GM10266 (cell line): ENCODE results near the gene MYO5B.
"Not testable (repeated sequence)": the region's sequence is repeated elsewhere in the genome, so short reads cannot be mapped to it uniquely, and the experiment has no call there.

Source experiments
- DNase-seq: peaks from one replicate; pipeline ENCODE4 v3.0.0; 2012; ENCODE audit errors: extremely low spot score
- TF ChIP-seq, protein P1 (sequence below): IDR thresholded peaks from 2 replicates; pipeline ENCODE4 v1.5.1; 2012; ENCODE audit warnings: mild to moderate bottlenecking, low read depth; ENCODE audit not compliant: control insufficient read depth, insufficient read depth; ENCODE audit errors: missing control alignments

MYO5B gene

DNA sequence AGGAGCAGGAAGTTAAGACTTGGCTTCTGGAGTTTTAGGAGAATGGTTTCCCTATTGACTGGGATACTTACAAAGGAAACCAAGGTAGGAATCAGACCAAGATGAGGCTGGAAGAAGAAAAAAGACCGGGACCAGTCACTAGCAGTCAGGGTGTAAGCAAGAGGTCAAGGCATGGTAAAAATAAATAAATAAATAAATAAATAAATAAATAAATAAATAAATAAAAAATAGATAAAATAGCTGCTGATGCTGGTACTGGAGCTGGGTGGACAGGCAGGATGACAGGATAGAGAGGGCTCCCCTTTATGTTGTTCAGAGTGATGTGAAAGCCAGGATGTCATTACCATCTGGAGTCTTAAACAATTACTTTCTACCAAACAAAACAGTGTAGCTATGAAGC is 89.9 kb downstream of the MYO5B start:
- DNase-seq, result no peak
- TF ChIP-seq, protein P1, sequence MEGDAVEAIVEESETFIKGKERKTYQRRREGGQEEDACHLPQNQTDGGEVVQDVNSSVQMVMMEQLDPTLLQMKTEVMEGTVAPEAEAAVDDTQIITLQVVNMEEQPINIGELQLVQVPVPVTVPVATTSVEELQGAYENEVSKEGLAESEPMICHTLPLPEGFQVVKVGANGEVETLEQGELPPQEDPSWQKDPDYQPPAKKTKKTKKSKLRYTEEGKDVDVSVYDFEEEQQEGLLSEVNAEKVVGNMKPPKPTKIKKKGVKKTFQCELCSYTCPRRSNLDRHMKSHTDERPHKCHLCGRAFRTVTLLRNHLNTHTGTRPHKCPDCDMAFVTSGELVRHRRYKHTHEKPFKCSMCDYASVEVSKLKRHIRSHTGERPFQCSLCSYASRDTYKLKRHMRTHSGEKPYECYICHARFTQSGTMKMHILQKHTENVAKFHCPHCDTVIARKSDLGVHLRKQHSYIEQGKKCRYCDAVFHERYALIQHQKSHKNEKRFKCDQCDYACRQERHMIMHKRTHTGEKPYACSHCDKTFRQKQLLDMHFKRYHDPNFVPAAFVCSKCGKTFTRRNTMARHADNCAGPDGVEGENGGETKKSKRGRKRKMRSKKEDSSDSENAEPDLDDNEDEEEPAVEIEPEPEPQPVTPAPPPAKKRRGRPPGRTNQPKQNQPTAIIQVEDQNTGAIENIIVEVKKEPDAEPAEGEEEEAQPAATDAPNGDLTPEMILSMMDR, result no peak

DNA sequence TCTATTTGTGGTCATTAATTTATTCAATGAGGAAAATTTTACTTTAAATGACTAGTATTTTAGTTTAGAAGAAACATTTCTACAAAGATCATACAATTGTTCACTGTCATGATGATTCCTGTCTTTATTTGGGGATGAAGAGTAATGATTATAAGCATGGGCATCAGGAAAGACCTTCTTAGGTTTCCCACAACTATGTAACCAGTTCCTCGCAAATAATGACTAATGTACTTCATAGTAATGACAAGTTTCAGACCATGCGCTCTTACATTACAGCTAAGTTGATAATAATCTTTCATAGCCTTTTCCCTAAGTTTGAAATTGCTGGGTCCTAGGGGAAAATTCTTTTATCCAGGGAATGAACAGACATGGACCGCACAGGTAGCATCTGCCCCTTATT is 90.5 kb downstream of the MYO5B start:
- TF ChIP-seq, protein P1, result no peak
- DNase-seq, result no peak

DNA sequence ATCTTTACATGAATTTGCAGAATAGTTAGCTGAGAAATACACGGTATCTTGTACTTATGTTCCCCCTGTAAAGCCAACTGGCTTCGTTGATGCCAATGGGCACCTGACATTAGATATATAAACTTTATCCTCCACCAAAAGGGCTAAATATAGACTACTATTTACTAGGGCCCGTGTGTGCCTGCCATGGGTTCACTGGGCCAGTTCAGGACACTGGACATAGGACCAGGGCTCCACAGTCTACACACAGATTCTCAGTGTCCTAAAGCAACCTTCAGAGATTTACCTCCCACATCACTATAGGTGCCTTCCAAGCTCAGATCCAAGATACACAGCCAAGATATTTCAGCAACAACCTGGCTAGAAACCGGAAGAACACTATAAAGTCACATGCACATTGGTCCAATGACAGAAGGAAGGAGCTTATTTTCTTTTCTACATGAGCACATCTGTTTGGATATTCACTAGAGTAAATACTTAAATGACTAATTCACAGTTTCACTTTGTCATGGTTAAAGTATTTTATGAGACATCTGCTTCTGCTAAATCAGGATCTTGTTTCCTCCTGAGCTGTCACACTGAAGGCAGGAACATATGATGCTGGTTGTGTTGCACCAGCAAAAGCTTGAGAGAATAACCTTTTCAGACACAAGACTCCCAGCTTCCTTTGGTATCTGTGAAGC is 95.1 kb downstream of the MYO5B start:
- peak; percentile 40 for DNase-seq
- TF ChIP-seq, protein P1, result no peak

DNA sequence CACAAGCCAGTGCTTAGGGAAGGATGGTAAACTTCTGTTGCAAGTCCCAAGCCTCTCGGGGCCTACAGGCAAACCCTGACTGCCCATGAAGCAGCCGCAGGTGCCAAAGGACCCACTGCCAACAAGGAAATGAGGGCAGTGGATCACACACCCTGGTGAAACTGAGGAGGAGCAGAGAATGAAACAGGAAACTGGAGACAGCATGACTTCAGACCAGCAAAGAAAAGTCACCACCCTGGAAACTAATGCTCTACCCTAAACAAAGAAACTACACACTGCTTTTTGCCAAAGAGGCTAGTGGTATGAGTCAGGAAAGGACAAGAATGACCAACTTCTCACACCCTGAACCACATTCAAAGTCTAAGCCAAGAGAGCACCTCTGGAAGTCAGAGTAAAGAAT is 97.2 kb downstream of the MYO5B start:
- TF ChIP-seq, protein P1, result no peak
- DNase-seq, result no peak

DNA sequence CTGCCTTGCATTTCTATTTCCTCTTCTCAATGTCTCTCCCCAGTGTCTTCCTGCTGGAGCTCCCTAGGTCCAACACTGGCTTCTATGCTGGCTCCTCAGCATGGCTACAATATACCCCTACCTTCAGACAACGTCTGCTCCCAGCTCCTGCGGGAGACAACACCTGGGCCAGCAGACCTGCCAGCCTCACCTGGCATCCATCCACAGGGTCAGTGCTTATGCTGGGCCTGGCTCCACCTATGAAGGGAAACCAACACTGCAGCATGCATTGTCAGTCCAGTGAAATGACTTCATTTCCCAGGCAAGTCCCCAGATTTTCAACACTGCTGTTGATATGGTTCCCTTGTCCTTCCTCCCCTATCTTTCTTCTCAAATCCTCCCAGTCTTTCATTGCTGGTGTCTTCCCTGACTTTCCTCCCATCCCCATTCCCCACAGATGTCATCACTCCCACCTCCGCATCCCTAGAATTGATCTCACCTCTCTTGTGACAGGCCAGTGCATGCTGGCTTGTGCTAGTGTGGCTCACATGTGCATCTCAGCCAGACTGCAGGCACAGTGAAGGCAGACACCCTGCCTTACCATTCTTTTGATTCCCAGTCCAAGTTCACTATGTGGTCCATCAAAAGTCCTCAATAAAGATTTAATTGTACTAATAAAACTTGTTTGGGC is 98.0 kb downstream of the MYO5B start:
- TF ChIP-seq, protein P1, result no peak
- DNase-seq, result no peak

DNA sequence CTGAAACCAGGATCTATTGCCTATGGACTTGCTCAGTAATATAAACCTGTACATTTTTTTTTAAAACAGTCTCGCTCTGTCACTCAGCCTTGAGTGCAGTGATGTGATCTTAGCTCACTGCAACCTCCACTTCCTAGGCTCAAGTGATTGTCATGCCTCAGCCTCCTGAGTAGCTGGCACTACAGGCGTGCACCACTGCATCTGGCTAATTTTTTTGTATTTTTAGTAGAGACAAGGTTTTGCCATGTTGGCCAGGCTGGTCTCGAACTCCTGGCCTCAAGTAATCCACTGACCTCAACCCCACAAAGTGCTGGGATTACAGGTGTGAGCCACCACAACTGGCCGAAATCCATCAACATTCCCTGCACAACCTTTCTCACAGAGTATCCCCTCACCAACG is 100.2 kb downstream of the MYO5B start:
- DNase-seq, result not testable (repeated sequence)

DNA sequence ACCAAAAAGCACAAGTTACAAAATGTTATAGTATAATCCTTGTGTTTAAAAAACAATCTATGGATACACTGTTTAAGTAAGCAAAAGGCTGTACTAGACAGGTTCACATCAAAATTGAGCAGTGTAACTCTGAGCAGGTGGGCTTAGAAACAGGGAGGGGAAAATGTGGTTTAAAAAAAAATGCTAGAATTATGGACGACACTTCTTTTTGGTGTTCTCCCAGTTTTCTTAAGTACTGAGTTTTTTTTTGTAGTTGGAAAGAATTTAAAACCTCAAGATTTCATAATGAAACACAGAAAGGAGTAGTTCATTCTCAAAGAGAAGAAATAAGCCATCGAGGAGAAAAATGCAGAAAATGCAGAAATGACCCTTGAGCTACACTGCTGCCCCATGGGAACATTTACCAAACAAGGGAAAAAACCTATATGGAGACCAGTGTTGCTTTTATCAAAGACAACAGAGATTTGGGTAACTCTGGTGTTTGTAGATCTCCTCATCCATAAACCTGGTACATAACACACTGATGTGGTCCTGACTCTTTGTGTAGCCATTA is 100.7 kb downstream of the MYO5B start:
- no peak for DNase-seq
- TF ChIP-seq, protein P1, result no peak
